ENCODE data around the gene DICER1.

GRCh38 chr14:95144849-95145248, 12.5 kb downstream of the DICER1 start:
- TF ChIP-seq CTCF (IDR thresholded peaks at IDR 0.05) (no peak), POLR2A (IDR thresholded peaks at IDR 0.05; ENCODE audit: low read depth) (no peak)

All from esophagus muscularis mucosa (tissue), 3 donors.